ENCODE data around the gene ADAMTSL2.

Gene ADAMTSL2

GRCh38 chr9:133509179-133510083 is 25.1 kb upstream of the ADAMTSL2 start:
- no peak for TF ChIP-seq GATA3 (IDR thresholded peaks at IDR 0.05; ENCODE audit: low read depth, low read length)
- TF ChIP-seq GATA2 (IDR thresholded peaks at IDR 0.05; ENCODE audit: low read depth, low read length), result no peak

DNA sequence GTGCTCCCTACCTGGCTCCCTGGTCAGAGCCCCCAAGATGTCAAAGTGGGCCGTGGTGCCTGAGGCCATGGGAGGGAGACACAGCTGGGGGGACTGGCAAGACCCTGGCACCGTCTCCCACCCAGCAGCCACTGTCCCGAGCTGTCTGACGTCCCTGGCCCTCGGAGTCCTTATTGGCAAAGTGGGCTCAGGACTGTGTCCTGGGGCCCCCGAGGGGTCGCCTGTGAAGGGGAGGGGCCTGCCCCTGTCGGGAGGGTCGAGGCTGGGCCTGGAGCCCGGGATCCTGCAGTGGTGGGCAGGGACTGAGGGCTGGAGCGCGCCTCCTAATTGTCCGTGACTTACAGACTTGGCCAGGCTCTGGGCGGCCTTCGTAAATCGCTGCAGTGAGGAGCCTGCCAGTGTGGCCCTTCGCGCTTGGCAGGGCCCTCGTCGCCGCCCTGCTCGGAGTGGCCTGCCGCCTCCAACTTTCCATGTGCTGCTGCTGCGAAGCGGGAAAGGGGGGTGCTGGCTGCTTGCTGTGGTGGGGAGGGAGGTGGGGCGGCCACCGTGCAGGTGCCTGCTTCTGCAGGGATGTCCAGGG is 23.5 kb upstream of the ADAMTSL2 start:
- TF ChIP-seq GATA3 (IDR thresholded peaks at IDR 0.05; ENCODE audit: low read depth, low read length), result no peak
- TF ChIP-seq GATA2 (IDR thresholded peaks at IDR 0.05; ENCODE audit: low read depth, low read length), result no peak

DNA sequence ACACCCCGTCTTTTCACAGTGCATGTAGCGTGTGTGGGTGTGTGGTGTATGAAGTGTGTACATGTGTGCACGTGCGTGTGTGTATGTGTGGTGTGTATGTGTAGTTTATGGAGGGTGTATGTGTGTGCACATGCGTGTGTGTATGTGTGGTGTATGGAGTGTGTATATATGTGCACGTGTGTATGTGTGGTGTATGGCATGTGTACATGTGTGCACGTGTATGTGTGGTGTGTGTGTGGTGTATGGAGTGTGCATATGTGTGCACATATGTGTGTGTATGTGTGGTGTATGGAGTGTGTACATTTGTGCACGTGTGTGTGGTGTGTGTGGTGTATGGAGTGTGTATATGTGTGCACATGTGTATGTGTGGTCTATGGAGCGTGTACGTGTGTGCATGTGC is 22.9 kb upstream of the ADAMTSL2 start:
- TF ChIP-seq GATA3 (IDR thresholded peaks at IDR 0.05; ENCODE audit: low read depth, low read length) (no peak), GATA2 (IDR thresholded peaks at IDR 0.05; ENCODE audit: low read depth, low read length) (no peak)

DNA sequence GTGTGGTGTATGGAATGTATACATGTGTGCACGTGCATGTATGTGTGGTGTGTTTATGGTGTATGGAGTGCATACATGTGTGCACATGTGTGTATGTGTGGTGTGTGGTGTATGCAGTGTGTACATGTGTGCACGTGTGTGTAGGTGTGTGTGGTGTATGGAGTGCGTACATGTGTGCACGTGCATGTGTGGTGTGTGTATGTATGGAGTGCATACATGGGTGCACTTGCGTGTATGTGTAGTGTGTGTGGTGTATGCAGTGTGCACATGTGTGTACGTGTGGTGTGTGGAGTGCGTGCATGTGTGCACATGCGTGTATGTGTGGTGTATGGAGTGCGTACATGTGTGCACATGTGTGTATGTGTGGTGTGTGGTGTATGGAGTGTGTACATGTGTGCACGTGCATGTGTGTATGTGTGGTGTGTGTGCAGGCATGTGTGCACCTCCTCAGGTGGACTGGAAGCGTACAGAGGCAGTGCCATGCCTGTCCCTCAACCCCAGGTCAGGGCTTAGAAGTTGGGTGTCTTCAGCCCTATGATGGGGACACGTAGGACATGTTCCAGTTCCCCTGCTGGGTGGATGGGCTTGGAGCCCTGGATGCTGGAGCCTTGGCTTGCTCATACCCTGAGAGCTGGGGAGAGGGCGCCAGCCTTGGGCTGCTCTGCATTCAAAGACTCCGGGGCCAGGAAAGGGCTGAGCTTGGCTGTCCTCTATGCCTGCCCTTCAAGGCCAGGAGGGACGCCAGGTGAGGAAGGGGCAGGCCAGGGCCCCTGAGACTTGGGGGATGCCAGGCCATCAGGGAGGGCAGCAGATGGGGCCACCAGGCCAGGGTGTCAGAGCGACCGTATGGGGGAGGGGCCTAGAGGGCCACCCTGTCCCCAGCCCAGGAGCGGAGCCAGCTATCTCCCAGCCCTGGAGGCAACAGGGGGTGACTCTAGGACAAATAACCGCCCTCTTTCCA is 22.0 kb upstream of the ADAMTSL2 start:
- TF ChIP-seq GATA3 (IDR thresholded peaks at IDR 0.05; ENCODE audit: low read depth, low read length) (no peak), GATA2 (IDR thresholded peaks at IDR 0.05; ENCODE audit: low read depth, low read length) (no peak)

DNA sequence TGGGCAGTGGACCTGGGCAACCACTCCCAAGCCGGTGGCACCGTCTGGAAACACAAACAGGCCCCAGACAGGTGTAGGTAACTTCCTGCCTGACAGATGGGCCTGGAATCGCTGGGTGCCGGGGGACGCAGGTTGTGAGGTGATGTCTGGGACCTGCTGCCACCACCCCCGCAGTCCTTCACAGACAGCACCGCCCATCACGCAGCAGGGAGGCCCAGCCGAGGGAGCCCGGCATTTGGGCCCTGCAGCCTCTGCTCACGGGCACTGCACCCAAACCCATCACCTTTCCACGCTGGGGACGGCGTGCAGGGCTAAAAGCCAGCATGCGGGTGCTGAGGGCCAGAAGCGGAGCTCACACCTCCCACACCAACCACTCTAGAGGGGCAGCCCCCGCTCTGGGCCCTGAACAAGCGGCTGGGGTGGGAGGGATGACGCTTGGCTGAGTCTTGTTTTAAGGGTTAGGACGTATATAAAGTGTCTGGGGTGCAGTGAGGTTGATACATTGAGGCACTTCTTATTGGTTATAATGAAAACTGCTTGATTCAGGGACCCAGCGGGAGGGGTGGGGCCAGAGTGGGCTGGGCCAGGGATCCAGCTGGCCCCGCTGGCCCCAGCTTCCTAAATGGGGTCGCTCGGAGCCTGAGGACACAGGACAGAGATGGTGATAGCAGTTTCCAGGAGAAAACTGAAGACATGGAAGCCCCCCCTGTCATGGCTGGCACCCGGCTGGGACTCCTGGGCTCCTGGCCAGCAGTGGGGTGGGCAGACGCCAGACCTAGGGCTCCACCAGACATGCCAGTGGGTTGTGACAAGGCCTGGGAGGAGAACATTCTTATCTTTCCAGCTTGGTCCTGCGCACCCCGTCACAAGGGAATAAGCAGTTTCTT is 21.0 kb upstream of the ADAMTSL2 start:
- TF ChIP-seq GATA3 (IDR thresholded peaks at IDR 0.05; ENCODE audit: low read depth, low read length) (no peak), GATA2 (IDR thresholded peaks at IDR 0.05; ENCODE audit: low read depth, low read length) (peak; percentile 64)

DNA sequence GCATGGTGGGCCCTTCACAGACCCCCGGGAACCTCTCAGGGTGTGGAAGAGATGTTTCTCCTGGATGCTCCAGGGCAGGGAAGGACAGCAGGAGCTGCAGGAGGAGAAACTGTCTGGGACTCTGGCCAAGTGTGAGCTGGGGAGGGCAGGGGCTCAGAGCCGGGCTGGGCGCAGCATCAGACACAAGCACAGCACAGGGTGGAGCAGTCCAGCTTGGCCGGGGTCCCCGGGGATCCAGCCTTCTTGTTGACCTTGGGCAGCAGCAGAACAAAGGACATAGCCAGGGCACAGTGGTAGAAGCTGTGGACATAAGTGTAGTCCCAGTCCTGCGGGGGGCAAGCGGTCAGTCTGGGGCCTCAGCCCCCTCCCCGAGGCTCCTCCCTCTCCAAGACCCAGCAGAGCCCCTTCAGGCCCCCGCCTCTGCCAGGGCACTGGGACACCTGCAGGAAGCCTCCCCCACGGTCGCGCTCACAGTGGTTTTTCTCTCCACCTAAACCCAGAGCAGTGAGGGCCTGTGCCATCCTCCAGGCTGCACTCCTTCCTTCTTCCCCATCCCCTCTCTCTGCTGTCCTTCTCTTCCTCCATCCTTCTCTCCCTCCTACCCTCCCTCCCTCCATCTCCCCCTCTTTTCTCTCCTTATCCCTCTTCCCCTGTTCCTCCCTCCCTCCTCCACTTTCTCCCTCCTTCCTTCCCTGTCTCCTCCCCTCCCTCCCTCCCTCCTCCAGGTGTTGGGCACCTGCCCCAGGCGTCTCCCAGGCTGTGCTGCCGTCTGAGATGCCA is 19.9 kb upstream of the ADAMTSL2 start:
- TF ChIP-seq GATA3 (IDR thresholded peaks at IDR 0.05; ENCODE audit: low read depth, low read length) (no peak), GATA2 (IDR thresholded peaks at IDR 0.05; ENCODE audit: low read depth, low read length) (no peak)

GRCh38 chr9:133515240-133515610 is 19.3 kb upstream of the ADAMTSL2 start:
- TF ChIP-seq GATA2 (IDR thresholded peaks at IDR 0.05; ENCODE audit: low read depth, low read length) (no peak), GATA3 (IDR thresholded peaks at IDR 0.05; ENCODE audit: low read depth, low read length) (no peak)

GRCh38 chr9:133515615-133516255 is 18.8 kb upstream of the ADAMTSL2 start:
- TF ChIP-seq GATA3 (IDR thresholded peaks at IDR 0.05; ENCODE audit: low read depth, low read length), result no peak
- TF ChIP-seq GATA2 (IDR thresholded peaks at IDR 0.05; ENCODE audit: low read depth, low read length), result no peak

DNA sequence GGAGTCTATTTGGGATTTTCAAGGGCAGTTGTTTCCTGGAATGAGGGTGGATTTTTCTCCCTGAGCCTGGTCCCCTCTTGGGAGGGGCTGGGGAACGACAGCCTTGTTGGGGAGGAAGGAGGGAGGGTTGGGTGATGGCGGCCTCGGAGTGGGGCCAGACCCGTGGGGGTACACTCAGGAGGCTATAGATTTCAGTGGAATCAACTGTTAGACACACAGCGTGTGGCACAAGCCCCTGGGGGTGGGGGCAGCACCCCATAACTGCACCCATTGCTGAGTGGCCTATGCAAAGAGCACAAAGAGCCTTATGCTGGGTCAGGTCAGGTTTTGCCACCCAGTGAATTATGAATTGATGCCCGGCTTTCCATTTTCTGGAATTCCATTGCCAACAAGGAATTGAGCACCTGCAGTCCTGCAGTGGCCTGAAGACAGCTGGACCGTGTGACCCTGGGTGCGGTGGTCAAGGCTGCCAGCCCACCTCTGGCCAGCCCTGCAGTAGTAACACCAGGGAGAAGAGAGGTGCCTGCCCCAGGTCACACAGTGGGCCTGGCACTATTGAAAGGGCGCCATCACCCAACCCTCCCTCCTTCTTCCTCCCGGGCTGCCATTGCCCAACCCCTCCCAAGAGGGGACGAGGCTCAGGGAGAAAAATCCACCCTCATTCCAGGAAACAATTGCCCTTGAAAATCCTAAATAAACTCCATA is 18.1 kb upstream of the ADAMTSL2 start:
- TF ChIP-seq GATA3 (IDR thresholded peaks at IDR 0.05; ENCODE audit: low read depth, low read length), result no peak
- TF ChIP-seq GATA2 (IDR thresholded peaks at IDR 0.05; ENCODE audit: low read depth, low read length), result no peak

DNA sequence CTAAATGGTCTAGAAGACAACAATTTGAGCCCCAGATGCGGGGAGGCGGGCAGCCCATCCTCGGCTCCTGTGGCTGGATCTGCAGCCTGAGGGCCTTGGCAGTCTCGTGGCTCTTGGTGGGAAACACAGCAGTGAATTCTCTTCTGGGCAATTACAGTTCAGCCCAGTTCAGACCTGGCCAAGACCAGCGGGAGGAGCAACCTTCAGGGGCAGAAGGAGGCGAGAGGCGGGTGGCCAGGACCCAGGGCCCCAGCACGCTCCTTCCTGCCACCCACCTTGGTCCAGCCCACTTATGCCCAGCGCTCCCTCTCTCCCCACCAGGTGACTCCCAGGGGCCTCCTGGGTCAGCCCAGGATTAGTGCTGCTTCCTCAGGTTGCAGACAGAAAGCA is 17.5 kb upstream of the ADAMTSL2 start:
- TF ChIP-seq GATA3 (IDR thresholded peaks at IDR 0.05; ENCODE audit: low read depth, low read length), result no peak
- no peak for TF ChIP-seq GATA2 (IDR thresholded peaks at IDR 0.05; ENCODE audit: low read depth, low read length)

- TF ChIP-seq GATA3 (IDR thresholded peaks at IDR 0.05; ENCODE audit: low read depth, low read length), result no peak
- no peak for TF ChIP-seq GATA2 (IDR thresholded peaks at IDR 0.05; ENCODE audit: low read depth, low read length)
Observed at GRCh38 chr9:133517711-133518110, 16.8 kb upstream of the ADAMTSL2 start.

All from SH-SY5Y (cell line).